Liver (tissue), 9 donors: ENCODE results near the gene GPD2. TPM values are rescaled to one million over a fixed set of nuclear protein-coding genes. Genes with fewer than 3 reads are reported as not detected.

Experiments
- DNase-seq: peaks from one replicate; pipeline ENCODE4 v3.0.0-alpha.2; 2017; ENCODE audit warnings: low spot score
- H3K27ac ChIP-seq, 2 donors: one replicate each; pipeline ENCODE4 v1.7.0; 2013; ENCODE audit warnings: inconsistent platforms in 2 of 2, low read length in 2 of 2, control low read depth in 1 of 2, low read depth in 1 of 2, mild to moderate bottlenecking in 1 of 2
- H3K27me3 ChIP-seq, 4 donors: one replicate each; pipeline versions ENCODE4 v1.6.1 to v1.7.0; 2013; ENCODE audit warnings: low read length in 3 of 4, inconsistent platforms in 1 of 4, mild to moderate bottlenecking in 1 of 4, moderate library complexity in 1 of 4; ENCODE audit not compliant: control insufficient read depth in 4 of 4, insufficient read depth in 4 of 4
- H3K36me3 ChIP-seq, 4 donors: one replicate each; pipeline versions ENCODE4 v1.6.1 to v1.7.0; 2013; ENCODE audit warnings: low read length in 3 of 4, mild to moderate bottlenecking in 3 of 4, low read depth in 1 of 4, moderate library complexity in 1 of 4; ENCODE audit not compliant: control insufficient read depth in 4 of 4, insufficient read depth in 3 of 4
- H3K4me1 ChIP-seq, 4 donors: one replicate each; pipeline versions ENCODE4 v1.6.1 to v1.7.0; 2013; ENCODE audit warnings: low read length in 3 of 4, mild to moderate bottlenecking in 3 of 4, moderate library complexity in 1 of 4; ENCODE audit not compliant: control insufficient read depth in 4 of 4, insufficient read depth in 4 of 4
- H3K4me3 ChIP-seq, 3 donors: one replicate each; pipeline versions ENCODE4 v1.6.1 to v1.7.0; 2013; ENCODE audit warnings: low read length in 3 of 3, control low read depth in 1 of 3, low read depth in 1 of 3, mild to moderate bottlenecking in 1 of 3
- H3K9ac ChIP-seq, 2 donors: one replicate each; pipeline ENCODE4 v1.7.0; 2013; ENCODE audit warnings: low read length in 2 of 2, mild to moderate bottlenecking in 2 of 2, moderate library complexity in 2 of 2, control low read depth in 1 of 2, low read depth in 1 of 2
- H3K9me3 ChIP-seq, 4 donors: one replicate each; pipeline versions ENCODE4 v1.6.1 to v1.7.0; 2013; ENCODE audit warnings: low read length in 3 of 4; ENCODE audit not compliant: control insufficient read depth in 4 of 4
- EGR1 ChIP-seq, 2 donors: IDR thresholded peaks; 2 replicates each; pipeline ENCODE4 v1.6.1; 2016 to 2018; ENCODE audit warnings: antibody characterized with exemption in 2 of 2, low read depth in 2 of 2
- FOXA1 ChIP-seq: IDR thresholded peaks from 2 replicates; pipeline ENCODE4 v1.6.1; 2016; ENCODE audit warnings: antibody characterized with exemption
- FOXA2 ChIP-seq: IDR thresholded peaks from 2 replicates; pipeline ENCODE4 v1.6.1; 2016; ENCODE audit warnings: antibody characterized with exemption
- GABPA ChIP-seq, 2 donors: IDR thresholded peaks in 1 of 2; conservative IDR thresholded peaks in 1 of 2; 2 replicates each; pipeline ENCODE4 v1.6.1; 2016; ENCODE audit warnings: antibody characterized with exemption in 2 of 2, mild to moderate bottlenecking in 1 of 2, moderate library complexity in 1 of 2
- HNF4A ChIP-seq, 2 donors: conservative IDR thresholded peaks; 2 replicates each; pipeline ENCODE4 v1.6.1; 2016; ENCODE audit warnings: antibody characterized with exemption in 2 of 2, mild to moderate bottlenecking in 2 of 2
- HNF4G ChIP-seq: IDR thresholded peaks from 2 replicates; pipeline ENCODE4 v1.6.1; 2016; ENCODE audit warnings: antibody characterized with exemption
- JUND ChIP-seq, 2 donors: IDR thresholded peaks; 2 replicates each; pipeline ENCODE4 v1.6.1; 2016; ENCODE audit warnings: antibody characterized with exemption in 2 of 2
- RAD21 ChIP-seq, 2 donors: IDR thresholded peaks; 2 replicates each; pipeline ENCODE4 v1.6.1; 2016; ENCODE audit warnings: antibody characterized with exemption in 2 of 2, mild to moderate bottlenecking in 2 of 2
- RXRA ChIP-seq, 2 donors: IDR thresholded peaks; 2 replicates each; pipeline ENCODE4 v1.6.1; 2017 to 2018; ENCODE audit warnings: antibody characterized with exemption in 2 of 2, mild to moderate bottlenecking in 1 of 2
- YY1 ChIP-seq: IDR thresholded peaks from 2 replicates; pipeline ENCODE4 v1.6.1; 2016; ENCODE audit warnings: antibody characterized with exemption, mild to moderate bottlenecking
- WGBS: extraction: QIAGEN DNeasy Blood & Tissue Kit; methylation state at CpG from one replicate; pipeline ENCODE4 v1.1.7; 2013; 5-methylcytosine and 5-hydroxymethylcytosine counted together
- polyA plus RNA-seq, 2 donors: library from polyadenylated mRNA; stranded (reverse) in 1 of 2; unstranded in 1 of 2; fragments of 200-250 nt in 1 of 2; fragments of >200 nt in 1 of 2; fragmentation: Nextera tagmentation in 1 of 2; extraction: Ambion mirVana in 1 of 2; gene quantifications; one replicate each; pipeline versions ENCODE4 v1.2.1 to v1.2.3, GENCODE V29; 2013 to 2015
- total RNA-seq, 2 donors: library from RNA; depleted of rRNA; stranded (reverse); fragments of >200 nt; gene quantifications; one replicate each; pipeline ENCODE4 v1.2.3, GENCODE V29; 2014
- TF ChIP-seq, protein P1 (sequence below): IDR thresholded peaks from 2 replicates; pipeline ENCODE4 v1.6.1; 2016; ENCODE audit warnings: antibody characterized with exemption
- TF ChIP-seq, protein P2 (sequence below): IDR thresholded peaks from 2 replicates; pipeline ENCODE4 v1.6.1; 2016; ENCODE audit warnings: antibody characterized with exemption
- TF ChIP-seq, protein P3 (sequence below): fragments of 150-350 bp; IDR thresholded peaks from 2 replicates; pipeline ENCODE4 v1.5.1; 2017; ENCODE audit warnings: improper control_type of control experiment, low read depth, low read length; ENCODE audit not compliant: missing input control
- TF ChIP-seq, protein P4 (sequence below): IDR thresholded peaks from 2 replicates; pipeline ENCODE4 v1.6.1; 2016; ENCODE audit warnings: antibody characterized with exemption
- donor health status: healthy.
- donor health status: healthy.
- donor health status: healthy.
- donor health status: healthy.
- donor health status: healthy.

The GPD2 gene
- total and polyA plus RNA-seq, 4 donors: 1.4 to 14.3 (median 6.1) TPM

DNA sequence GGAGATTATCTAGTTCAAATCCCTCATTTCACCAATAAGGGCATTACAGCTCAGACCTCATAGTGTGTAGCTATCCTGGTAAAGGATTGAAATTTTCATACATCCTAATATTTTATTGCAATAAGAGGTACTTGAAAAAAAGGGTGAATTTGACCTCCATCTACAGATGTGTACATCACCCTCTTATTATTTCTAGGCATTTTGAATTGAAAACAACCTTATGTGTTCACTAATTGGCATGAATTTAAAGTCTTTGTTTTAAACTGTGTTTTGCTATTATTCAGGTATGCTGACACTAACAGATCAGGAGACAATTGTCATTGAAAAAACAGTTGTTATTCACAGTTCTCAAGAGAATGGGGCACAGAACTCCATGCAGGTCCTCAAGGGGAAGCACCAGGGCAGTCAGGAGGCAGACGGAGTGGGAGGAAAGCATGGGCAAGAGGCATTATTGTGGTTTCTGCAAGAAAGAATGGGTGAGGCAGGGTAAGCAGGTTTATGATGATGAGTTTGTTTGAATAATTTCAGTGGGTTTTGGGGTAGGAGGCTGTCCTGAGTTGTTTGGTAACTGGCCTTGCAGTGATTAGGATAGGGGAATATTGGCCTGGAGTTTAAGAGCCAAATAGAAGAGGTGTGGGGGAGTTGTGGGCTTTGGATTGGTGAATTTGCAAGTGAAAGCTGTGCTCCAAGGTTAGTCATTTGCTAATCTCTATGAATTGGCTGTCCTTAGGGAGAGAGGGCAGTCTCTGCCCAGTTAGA, 194.6 kb downstream of the GPD2 start:
- DNase-seq: no peak
- H3K9ac ChIP-seq: no peak overlapping the region
- H3K36me3 ChIP-seq: no peaks in the 10 kb centered on the region
- TF ChIP-seq, protein P1, sequence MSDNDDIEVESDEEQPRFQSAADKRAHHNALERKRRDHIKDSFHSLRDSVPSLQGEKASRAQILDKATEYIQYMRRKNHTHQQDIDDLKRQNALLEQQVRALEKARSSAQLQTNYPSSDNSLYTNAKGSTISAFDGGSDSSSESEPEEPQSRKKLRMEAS: no peak
- TF ChIP-seq, protein P2, sequence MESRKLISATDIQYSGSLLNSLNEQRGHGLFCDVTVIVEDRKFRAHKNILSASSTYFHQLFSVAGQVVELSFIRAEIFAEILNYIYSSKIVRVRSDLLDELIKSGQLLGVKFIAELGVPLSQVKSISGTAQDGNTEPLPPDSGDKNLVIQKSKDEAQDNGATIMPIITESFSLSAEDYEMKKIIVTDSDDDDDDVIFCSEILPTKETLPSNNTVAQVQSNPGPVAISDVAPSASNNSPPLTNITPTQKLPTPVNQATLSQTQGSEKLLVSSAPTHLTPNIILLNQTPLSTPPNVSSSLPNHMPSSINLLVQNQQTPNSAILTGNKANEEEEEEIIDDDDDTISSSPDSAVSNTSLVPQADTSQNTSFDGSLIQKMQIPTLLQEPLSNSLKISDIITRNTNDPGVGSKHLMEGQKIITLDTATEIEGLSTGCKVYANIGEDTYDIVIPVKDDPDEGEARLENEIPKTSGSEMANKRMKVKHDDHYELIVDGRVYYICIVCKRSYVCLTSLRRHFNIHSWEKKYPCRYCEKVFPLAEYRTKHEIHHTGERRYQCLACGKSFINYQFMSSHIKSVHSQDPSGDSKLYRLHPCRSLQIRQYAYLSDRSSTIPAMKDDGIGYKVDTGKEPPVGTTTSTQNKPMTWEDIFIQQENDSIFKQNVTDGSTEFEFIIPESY: no peak
- TF ChIP-seq EGR1 (IDR thresholded peaks at IDR 0.05; ENCODE audit: low read depth in 2 of 2) (no peak), HNF4A (conservative IDR thresholded peaks at IDR 0.05) (no peak), FOXA1 (no peak), JUND (IDR thresholded peaks at IDR 0.05) (no peak), HNF4G (no peak), RAD21 (IDR thresholded peaks at IDR 0.05) (no peak), GABPA (IDR thresholded peaks at IDR 0.05 in 1 of 2, conservative IDR thresholded peaks at IDR 0.05 in 1 of 2) (no peak), YY1 (no peak)
- TF ChIP-seq, protein P3, sequence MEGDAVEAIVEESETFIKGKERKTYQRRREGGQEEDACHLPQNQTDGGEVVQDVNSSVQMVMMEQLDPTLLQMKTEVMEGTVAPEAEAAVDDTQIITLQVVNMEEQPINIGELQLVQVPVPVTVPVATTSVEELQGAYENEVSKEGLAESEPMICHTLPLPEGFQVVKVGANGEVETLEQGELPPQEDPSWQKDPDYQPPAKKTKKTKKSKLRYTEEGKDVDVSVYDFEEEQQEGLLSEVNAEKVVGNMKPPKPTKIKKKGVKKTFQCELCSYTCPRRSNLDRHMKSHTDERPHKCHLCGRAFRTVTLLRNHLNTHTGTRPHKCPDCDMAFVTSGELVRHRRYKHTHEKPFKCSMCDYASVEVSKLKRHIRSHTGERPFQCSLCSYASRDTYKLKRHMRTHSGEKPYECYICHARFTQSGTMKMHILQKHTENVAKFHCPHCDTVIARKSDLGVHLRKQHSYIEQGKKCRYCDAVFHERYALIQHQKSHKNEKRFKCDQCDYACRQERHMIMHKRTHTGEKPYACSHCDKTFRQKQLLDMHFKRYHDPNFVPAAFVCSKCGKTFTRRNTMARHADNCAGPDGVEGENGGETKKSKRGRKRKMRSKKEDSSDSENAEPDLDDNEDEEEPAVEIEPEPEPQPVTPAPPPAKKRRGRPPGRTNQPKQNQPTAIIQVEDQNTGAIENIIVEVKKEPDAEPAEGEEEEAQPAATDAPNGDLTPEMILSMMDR: no peak
- TF ChIP-seq, protein P4, sequence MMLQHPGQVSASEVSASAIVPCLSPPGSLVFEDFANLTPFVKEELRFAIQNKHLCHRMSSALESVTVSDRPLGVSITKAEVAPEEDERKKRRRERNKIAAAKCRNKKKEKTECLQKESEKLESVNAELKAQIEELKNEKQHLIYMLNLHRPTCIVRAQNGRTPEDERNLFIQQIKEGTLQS: no peak
- 64% methylated on average over 1 of the region's 1 CpG for WGBS
- H3K27me3 ChIP-seq: no peaks in the 10 kb centered on the region
- no peaks in the 10 kb centered on the region for H3K9me3 ChIP-seq
- H3K4me1 ChIP-seq: no peaks in the 10 kb centered on the region
- H3K4me3 ChIP-seq: no peak overlapping the region
- H3K27ac ChIP-seq: no peak overlapping the region

DNA sequence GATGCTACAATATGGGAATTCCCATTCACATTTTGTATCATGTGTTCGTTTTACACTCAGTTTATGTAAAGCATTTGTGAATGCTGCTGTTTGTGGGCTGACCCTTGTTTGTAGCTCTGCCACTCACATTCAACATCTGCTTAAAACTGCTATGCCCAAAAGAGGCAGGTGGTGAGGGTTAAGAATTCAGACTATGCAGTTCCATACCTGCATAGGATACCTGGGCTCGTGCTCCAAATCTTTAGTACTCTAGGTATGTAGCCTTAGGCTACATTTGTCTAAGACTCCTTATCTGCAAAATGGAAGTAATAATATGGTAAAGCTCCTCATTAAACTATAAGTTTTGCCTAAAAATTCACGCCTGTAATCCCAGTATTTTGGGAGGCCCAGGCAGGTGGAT, 199.5 kb downstream of the GPD2 start:
- H3K4me1 ChIP-seq: no peaks in the 10 kb centered on the region
- WGBS: 84% methylated on average over 3 of the region's 3 CpGs
- no peak overlapping the region for H3K4me3 ChIP-seq
- no peaks in the 10 kb centered on the region for H3K36me3 ChIP-seq
- no peak overlapping the region for H3K27ac ChIP-seq
- H3K27me3 ChIP-seq: no peaks in the 10 kb centered on the region
- DNase-seq: no peak
- TF ChIP-seq, protein P3: no peak
- no peak for TF ChIP-seq FOXA2
- no peak for TF ChIP-seq RXRA (IDR thresholded peaks at IDR 0.05)
- no peak for TF ChIP-seq JUND (IDR thresholded peaks at IDR 0.05)
- no peak overlapping the region for H3K9ac ChIP-seq
- no peaks in the 10 kb centered on the region for H3K9me3 ChIP-seq

Other genes starting within 250 kb of the GPD2 start
- under 1 TPM; 0.08 to 0.23 TPM for gene NR4A2, start 103.7 kb upstream of the GPD2 start, total RNA-seq
- under 1 TPM; 0.27 to 0.96 TPM for gene NR4A2, start 103.7 kb upstream of the GPD2 start, polyA plus RNA-seq